ENCODE data around the gene PRKRIP1.

PRKRIP1 gene

DNA sequence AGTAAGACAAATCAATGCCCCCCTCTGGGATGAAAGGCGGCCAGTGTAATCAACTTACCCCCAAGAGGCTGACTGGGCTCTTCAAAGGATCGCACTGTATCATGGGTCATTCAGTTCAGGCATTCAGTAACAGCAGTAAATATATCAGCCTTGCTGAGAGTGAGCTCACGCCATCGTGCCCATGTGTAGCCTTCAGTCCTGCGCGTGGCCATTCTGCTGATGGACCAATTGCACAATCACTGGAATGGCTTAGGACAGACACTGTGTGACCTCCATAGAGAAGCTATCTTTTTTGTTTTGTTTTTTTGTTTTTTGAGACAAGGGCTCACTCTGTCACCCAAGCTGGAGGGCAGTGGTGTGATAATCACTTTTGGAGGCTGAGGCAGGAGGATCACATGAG lies 9.1 kb upstream of the PRKRIP1 start:
- TF ChIP-seq MYC (IDR thresholded peaks at IDR 0.05; ENCODE audit: low read depth, low read length) (no peak), POLR2A (IDR thresholded peaks at IDR 0.05; ENCODE audit: extremely low read depth, insufficient read length) (no peak)
- TF ChIP-seq, protein P1, sequence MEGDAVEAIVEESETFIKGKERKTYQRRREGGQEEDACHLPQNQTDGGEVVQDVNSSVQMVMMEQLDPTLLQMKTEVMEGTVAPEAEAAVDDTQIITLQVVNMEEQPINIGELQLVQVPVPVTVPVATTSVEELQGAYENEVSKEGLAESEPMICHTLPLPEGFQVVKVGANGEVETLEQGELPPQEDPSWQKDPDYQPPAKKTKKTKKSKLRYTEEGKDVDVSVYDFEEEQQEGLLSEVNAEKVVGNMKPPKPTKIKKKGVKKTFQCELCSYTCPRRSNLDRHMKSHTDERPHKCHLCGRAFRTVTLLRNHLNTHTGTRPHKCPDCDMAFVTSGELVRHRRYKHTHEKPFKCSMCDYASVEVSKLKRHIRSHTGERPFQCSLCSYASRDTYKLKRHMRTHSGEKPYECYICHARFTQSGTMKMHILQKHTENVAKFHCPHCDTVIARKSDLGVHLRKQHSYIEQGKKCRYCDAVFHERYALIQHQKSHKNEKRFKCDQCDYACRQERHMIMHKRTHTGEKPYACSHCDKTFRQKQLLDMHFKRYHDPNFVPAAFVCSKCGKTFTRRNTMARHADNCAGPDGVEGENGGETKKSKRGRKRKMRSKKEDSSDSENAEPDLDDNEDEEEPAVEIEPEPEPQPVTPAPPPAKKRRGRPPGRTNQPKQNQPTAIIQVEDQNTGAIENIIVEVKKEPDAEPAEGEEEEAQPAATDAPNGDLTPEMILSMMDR (IDR thresholded peaks at IDR 0.05; ENCODE audit: low read depth, low read length): no peak
- TF ChIP-seq, protein P2, sequence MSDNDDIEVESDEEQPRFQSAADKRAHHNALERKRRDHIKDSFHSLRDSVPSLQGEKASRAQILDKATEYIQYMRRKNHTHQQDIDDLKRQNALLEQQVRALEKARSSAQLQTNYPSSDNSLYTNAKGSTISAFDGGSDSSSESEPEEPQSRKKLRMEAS (IDR thresholded peaks at IDR 0.05; ENCODE audit: low read depth, low read length): no peak
- DNase-seq (ENCODE audit: low read depth): no peak

DNA sequence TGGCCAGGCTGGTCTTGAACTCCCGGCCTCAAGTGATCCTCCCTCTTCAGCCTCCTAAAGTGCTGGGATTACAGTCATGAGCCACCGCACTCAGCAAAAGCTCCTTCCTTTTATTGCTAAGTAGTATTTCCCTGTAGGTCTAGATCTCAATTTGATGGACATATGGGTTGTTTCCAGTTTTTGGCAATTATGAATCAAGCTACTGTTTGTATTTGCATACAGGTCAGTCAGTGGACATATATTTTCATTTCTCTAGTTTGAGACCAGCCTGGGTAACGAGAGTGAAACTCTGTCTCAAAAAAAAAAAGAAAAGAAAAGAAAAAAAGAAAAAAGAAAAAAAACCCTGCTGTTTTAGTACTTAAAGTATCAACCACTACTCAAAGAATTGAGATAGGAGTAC lies 6.4 kb upstream of the PRKRIP1 start:
- H3K4me3 ChIP-seq (ENCODE audit: low read depth, low read length): no peak overlapping the region
- TF ChIP-seq, protein P2 (IDR thresholded peaks at IDR 0.05; ENCODE audit: low read depth, low read length): no peak
- TF ChIP-seq POLR2A (IDR thresholded peaks at IDR 0.05; ENCODE audit: extremely low read depth, insufficient read length): no peak
- TF ChIP-seq, protein P1 (IDR thresholded peaks at IDR 0.05; ENCODE audit: low read depth, low read length): no peak
- no peak for TF ChIP-seq MYC (IDR thresholded peaks at IDR 0.05; ENCODE audit: low read depth, low read length)

More for the DNA sequence above, 9.1 kb upstream of the PRKRIP1 start:
- no peak overlapping the region for H3K4me3 ChIP-seq (ENCODE audit: low read depth, low read length)

DNA sequence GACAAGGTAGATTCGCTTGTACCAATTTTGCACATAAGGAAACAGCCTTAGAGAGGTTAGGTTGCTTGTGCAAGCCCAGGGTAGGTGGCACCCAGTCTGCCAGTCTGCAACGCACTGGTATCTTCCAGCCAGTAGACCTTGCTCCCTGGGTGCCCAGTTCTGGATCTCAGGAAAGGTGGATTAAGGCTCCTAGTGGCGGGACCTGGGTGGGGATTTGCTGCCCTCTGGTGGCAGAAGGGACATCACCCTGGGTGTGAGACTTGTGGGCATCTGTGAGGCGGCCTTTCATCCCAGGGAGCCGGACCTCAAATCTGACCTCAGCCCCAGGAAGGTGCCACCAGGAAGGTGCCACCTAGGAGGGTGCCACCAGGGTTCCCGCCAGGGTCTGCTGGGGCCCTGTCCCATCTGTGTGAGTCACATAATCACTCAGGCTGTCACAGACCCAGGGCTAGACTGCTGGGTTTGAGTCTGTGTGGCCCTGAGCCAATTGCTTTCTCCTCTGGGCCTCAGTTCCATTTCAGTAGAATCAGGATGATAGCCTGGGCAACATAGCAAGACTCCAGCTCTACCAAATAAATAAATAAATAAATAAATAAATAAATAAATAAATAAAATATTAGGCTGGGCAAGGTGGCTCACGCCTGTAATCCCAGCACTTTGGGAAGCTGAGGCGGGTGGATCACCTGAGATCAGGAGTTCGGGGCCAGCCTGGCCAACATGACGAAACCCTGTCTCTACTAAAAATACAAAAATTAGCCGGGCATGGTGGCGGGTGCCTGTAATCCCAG lies 5.3 kb upstream of the PRKRIP1 start:
- peak; percentile 82 for DNase-seq (ENCODE audit: low read depth)
- TF ChIP-seq, protein P1 (IDR thresholded peaks at IDR 0.05; ENCODE audit: low read depth, low read length): peak; percentile 94
- no peak for TF ChIP-seq MYC (IDR thresholded peaks at IDR 0.05; ENCODE audit: low read depth, low read length)

More for the DNA sequence above, 6.4 kb upstream of the PRKRIP1 start:
- no peak for DNase-seq (ENCODE audit: low read depth)

DNA sequence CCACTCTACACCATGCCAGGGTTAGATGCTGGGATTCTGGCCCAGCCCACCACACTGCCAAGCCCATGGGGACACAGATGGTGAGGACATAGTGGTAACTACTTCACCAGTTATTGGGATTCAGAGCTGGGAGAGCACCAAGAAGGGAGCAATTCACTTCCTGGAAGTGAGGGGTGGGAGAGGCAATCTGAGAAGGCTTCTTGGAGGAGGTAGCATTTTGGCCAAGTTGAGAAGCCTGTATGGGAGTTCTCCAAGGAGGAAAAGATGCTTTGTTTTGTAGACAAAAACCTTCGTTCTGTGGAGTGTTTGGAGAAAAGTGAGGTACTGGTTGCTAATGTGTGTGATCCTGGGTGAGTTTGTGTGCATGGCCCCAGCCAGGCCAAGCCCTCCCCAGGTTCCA lies 3.8 kb upstream of the PRKRIP1 start:
- no peak for TF ChIP-seq POLR2A (IDR thresholded peaks at IDR 0.05; ENCODE audit: extremely low read depth, insufficient read length)
- TF ChIP-seq MYC (IDR thresholded peaks at IDR 0.05; ENCODE audit: low read depth, low read length): no peak
- TF ChIP-seq, protein P1 (IDR thresholded peaks at IDR 0.05; ENCODE audit: low read depth, low read length): no peak
- TF ChIP-seq, protein P2 (IDR thresholded peaks at IDR 0.05; ENCODE audit: low read depth, low read length): no peak
- no peak for DNase-seq (ENCODE audit: low read depth)
- H3K4me3 ChIP-seq (ENCODE audit: low read depth, low read length): no peak overlapping the region

More for the DNA sequence above, 5.3 kb upstream of the PRKRIP1 start:
- no peak overlapping the region for H3K4me3 ChIP-seq (ENCODE audit: low read depth, low read length)

DNA sequence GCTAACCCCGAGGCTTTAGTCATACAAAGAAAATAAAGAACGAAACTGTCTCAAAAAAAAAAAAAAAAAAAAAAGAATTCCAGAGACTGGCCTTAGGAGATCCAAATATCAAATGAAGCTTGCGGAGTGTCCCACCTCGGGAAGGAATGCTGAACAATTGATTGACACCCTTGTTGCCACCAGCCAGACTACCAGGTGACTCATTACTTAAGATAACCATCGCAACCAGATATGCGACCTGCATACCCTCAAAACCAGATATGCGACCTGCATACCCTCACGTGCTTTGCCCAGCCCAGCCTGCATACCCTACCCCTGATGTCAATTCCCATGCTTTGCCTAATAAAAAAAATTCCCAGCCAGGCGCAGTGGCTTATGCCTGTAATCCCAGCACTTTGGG lies 2.7 kb upstream of the PRKRIP1 start:
- TF ChIP-seq MYC (IDR thresholded peaks at IDR 0.05; ENCODE audit: low read depth, low read length): no peak
- TF ChIP-seq, protein P2 (IDR thresholded peaks at IDR 0.05; ENCODE audit: low read depth, low read length): no peak
- TF ChIP-seq, protein P1 (IDR thresholded peaks at IDR 0.05; ENCODE audit: low read depth, low read length): no peak
- TF ChIP-seq POLR2A (IDR thresholded peaks at IDR 0.05; ENCODE audit: extremely low read depth, insufficient read length): no peak
- DNase-seq (ENCODE audit: low read depth): no peak
- no peak overlapping the region for H3K4me3 ChIP-seq (ENCODE audit: low read depth, low read length)

All from NB4 (cell line).